ENCODE measurements around the gene P2RY6.
A peak's percentile ranks its signal among the peaks of the same experiment; 100 is the strongest.

Gene P2RY6

GRCh38 chr11:73237471-73238290, 34.5 kb upstream of the P2RY6 start:
- no peak for DNase-seq (ENCODE audit: low read depth)

- DNase-seq (ENCODE audit: low read depth): no peak
Measured at GRCh38 chr11:73239111-73239521, 33.0 kb upstream of the P2RY6 start.

- DNase-seq (ENCODE audit: low read depth): no peak
Measured at GRCh38 chr11:73239571-73240189, 32.5 kb upstream of the P2RY6 start.

GRCh38 chr11:73240190-73240781, 31.9 kb upstream of the P2RY6 start:
- no peak for DNase-seq (ENCODE audit: low read depth)

GRCh38 chr11:73241300-73241699, 30.8 kb upstream of the P2RY6 start:
- DNase-seq (ENCODE audit: low read depth): no peak

- no peak for DNase-seq (ENCODE audit: low read depth)
Measured at GRCh38 chr11:73242251-73243092, 29.7 kb upstream of the P2RY6 start.

GRCh38 chr11:73243093-73243485, 29.0 kb upstream of the P2RY6 start:
- no peak for DNase-seq (ENCODE audit: low read depth)

GRCh38 chr11:73244589-73245240, 27.4 kb upstream of the P2RY6 start:
- DNase-seq (ENCODE audit: low read depth): no peak

- DNase-seq (ENCODE audit: low read depth): no peak
Measured at GRCh38 chr11:73245461-73245860, 26.7 kb upstream of the P2RY6 start.

GRCh38 chr11:73246303-73246702, 25.8 kb upstream of the P2RY6 start:
- no peak for DNase-seq (ENCODE audit: low read depth)

GRCh38 chr11:73248526-73249185, 23.5 kb upstream of the P2RY6 start:
- DNase-seq (ENCODE audit: low read depth): no peak

- no peak for DNase-seq (ENCODE audit: low read depth)
Measured at GRCh38 chr11:73249304-73249703, 22.8 kb upstream of the P2RY6 start.

GRCh38 chr11:73249853-73250783, 22.0 kb upstream of the P2RY6 start:
- no peak for DNase-seq (ENCODE audit: low read depth)

GRCh38 chr11:73252577-73253191, 19.5 kb upstream of the P2RY6 start:
- DNase-seq (ENCODE audit: low read depth): no peak

GRCh38 chr11:73257342-73258103, 14.6 kb upstream of the P2RY6 start:
- peak; percentile 87 for DNase-seq (ENCODE audit: low read depth)

- DNase-seq (ENCODE audit: low read depth): no peak
Measured at GRCh38 chr11:73258104-73259035, 13.8 kb upstream of the P2RY6 start.

GRCh38 chr11:73259406-73260126, 12.6 kb upstream of the P2RY6 start:
- DNase-seq (ENCODE audit: low read depth): no peak

Data from non-pigmented ciliary epithelial cell (primary cell).